Ramos (cell line): ENCODE data around the gene RNF13.
"Not testable (repeated sequence)": the region's sequence is repeated elsewhere in the genome, so short reads cannot be mapped to it uniquely, and the experiment has no call there.

Experiments used
- in situ Hi-C: fragments of 300-500 bp; cut with MboI; formaldehyde crosslinking; loops from one replicate; pipeline ENCODE4 v1.14.3; 2022; ENCODE audit warnings: low sequenced_read_pairs; ENCODE audit not compliant: unreplicated experiment

RNF13 gene

GRCh38 chr3:149975919-149976318 lies 162.9 kb downstream of the RNF13 start:
- in situ Hi-C loops, result no loop called here

GRCh38 chr3:149977386-149977785 lies 164.4 kb downstream of the RNF13 start:
- in situ Hi-C loops, result no loop called here

GRCh38 chr3:149981979-149982378 lies 169.0 kb downstream of the RNF13 start:
- in situ Hi-C loops, result not testable (repeated sequence)

- in situ Hi-C loops, result not testable (repeated sequence)
Measured at GRCh38 chr3:149983053-149983452, 170.0 kb downstream of the RNF13 start.

- in situ Hi-C loops, result no loop called here
Measured at GRCh38 chr3:149983628-149984027, 170.6 kb downstream of the RNF13 start.

- in situ Hi-C loops, result no loop called here
Measured at GRCh38 chr3:149989307-149989706, 176.3 kb downstream of the RNF13 start.

GRCh38 chr3:149990423-149990948 lies 177.5 kb downstream of the RNF13 start:
- in situ Hi-C loops, result no loop called here

- in situ Hi-C loops, result no loop called here
Measured at GRCh38 chr3:149992416-149993058, 179.5 kb downstream of the RNF13 start.

GRCh38 chr3:149998946-149999345 lies 185.9 kb downstream of the RNF13 start:
- in situ Hi-C loops, result no loop called here

- in situ Hi-C loops, result no loop called here
Measured at GRCh38 chr3:149999421-149999820, 186.4 kb downstream of the RNF13 start.

GRCh38 chr3:150000641-150001040 lies 187.6 kb downstream of the RNF13 start:
- in situ Hi-C loops, result no loop called here

- in situ Hi-C loops, result no loop called here
Measured at GRCh38 chr3:150005243-150006112, 192.5 kb downstream of the RNF13 start.

GRCh38 chr3:150006794-150007193 lies 193.8 kb downstream of the RNF13 start:
- in situ Hi-C loops, result no loop called here
